ENCODE measurements around the gene CXorf58.
"Not testable (repeated sequence)": the region's sequence is repeated elsewhere in the genome, so short reads cannot be mapped to it uniquely, and the experiment has no call there.

The CXorf58 gene

GRCh38 chrX:23959781-23960180 lies 52.0 kb downstream of the CXorf58 start:
- no peak for DNase-seq

GRCh38 chrX:23964191-23964590 lies 56.4 kb downstream of the CXorf58 start:
- DNase-seq: no peak

- DNase-seq: not testable (repeated sequence)
These were observed 57.8 kb downstream of the CXorf58 start for GRCh38 chrX:23965630-23966029.

GRCh38 chrX:23978491-23978890 lies 70.7 kb downstream of the CXorf58 start:
- DNase-seq: no peak

GRCh38 chrX:23980011-23980441 lies 72.2 kb downstream of the CXorf58 start:
- DNase-seq: no peak

- DNase-seq: no peak
These were observed 73.4 kb downstream of the CXorf58 start for GRCh38 chrX:23981222-23981621.

- no peak for DNase-seq
These were observed 73.9 kb downstream of the CXorf58 start for GRCh38 chrX:23981711-23982110.

GRCh38 chrX:23982891-23983290 lies 75.1 kb downstream of the CXorf58 start:
- no peak for DNase-seq
